Stimulated activated CD8-positive, alpha-beta memory T cell treated with anti-CD3 and anti-CD28 coated beads, Interleukin-4, amount 100 ng/mL, for 1 hour (primary cell): Measurements from ENCODE around the gene ARAP1.

Experiments used
- DNase-seq, 2 donors: peaks; one replicate each; pipeline ENCODE4 v3.0.0-alpha.2; 2020; ENCODE audit warnings: low read depth in 2 of 2, low spot score in 1 of 2

ARAP1 gene

DNA sequence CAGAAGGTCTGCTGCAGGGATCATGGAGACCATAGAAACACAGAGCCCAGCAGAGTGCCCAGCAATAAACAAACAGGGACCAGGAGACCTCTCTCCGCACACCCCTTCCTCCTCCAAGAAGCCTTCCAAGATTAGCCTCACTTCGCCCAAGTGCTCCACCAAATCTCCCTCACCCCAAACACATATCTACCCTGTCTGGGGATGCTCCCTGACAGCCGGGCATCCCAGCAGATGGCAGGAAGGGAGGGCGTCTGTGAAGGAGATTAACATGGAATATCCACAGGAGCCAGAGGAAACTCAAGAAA lies 26.5 kb downstream of the ARAP1 start:
- no peak for DNase-seq

DNA sequence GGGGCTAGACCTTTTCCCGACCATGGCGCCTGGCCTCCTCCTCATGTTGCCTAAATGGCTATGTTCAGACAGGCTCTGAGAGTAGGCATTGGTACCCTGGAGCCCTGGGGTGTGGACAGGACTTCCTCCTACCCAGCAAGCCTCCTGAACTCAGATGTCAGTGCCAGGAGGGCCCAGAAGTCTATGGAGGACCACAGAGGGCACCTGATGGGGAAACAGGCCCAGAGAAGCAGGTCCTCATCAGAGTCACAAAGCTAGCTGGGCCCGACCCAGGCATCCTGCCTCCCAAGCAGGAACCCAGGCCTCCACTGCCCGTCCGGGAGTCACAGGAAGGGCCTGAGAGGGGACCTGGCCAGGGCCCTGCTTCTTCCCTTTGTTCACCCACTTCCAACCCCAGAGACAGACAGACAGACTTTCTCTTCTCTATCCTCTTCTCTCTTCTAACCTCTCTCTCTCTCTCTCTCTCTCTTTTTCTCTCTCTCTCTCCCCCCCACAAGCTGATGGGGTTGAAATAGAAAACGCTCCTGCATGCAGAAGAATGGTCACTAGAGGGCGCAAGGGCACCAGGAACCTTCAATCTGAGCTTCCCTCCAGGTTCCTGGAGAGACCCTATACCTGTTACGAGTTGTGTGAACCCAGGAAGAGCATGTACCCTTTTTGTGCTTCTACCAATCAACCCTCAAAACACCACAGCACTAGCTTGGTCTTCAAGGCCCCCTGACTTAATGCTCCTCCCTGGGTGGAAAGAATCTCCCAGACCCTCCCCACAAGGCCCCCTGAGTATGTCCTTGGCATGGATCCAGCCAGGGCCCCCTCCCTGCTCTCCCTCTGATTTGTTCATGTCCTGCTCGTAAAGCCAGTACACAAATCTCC lies 27.1 kb downstream of the ARAP1 start:
- peak; percentile 58 to 68 for DNase-seq

DNA sequence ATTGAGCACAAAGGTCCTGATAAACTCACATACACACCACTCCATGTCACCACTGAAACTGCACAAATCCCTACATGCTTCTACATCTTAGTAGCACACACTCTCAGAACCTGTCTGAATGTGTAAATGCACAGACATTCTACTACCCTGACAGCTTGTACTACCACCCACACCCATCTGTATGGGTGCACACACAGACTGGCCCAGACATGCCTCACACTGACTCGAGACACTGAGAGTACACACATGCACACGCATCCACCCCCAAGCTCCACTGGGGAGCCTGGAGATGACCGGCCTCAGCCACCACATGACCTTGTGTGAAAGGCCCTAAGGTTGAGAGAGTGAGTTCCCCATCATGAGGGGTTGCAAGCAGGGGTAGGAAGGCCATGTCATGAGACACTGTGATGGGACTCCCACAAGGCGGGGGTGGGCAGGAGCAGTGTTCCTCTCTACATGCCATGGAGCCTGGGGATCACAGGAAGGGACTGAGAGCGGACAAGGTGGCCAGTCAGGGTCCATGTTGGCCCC lies 28.1 kb downstream of the ARAP1 start:
- DNase-seq: no peak

DNA sequence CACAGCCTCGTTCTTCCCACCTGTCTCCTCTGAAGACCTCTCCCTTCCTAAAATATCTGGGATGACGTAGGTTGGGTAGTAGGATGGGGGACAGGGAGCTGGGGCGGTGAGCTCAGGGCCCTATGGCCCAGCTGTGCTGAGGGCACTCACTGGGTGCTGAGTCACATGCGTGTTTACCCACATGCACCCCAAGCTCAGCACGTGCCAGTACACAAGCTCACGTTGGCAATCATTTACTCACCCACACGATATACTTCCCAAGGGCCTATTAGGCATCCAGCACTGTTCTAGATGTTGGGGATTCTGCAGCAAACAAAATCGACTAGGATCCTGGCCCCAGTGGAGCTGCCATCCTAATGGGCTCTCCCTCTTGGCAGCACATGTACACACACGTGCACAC lies 28.7 kb downstream of the ARAP1 start:
- no peak for DNase-seq

DNA sequence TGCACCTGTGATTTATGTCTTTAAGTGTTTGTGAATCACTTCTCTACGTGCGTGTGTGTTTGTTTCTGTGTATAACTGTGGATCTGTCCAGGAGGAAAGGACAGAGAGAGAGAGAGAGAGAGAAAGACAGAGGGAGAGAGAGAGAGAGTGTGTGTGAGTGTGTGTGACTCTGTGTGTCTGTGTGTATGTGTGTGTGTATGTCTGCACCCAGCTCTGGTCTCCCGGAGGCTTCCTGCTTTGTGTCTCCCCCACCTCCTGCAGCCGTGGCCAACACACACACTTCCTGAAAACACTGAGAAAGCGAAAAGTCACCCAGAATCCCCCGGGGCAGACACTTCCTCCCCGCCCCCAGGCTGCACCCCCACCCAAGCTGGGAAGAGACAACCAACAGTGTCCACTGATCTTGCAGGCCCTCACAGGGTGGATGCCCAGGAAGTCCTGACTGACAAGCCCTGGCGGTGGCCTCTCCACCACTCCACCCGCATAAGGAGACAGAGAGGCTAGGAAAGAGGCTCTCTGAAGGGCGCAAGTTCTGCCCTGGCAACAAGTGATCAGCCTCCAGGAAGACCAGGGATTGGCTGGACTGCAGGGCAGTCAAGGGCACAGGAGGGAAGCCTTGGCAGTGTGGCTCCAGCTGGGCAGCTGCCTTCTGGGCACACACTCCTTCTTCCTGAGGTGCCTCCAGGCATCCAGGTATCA lies 30.0 kb downstream of the ARAP1 start:
- DNase-seq: peak; percentile 57 to 68

DNA sequence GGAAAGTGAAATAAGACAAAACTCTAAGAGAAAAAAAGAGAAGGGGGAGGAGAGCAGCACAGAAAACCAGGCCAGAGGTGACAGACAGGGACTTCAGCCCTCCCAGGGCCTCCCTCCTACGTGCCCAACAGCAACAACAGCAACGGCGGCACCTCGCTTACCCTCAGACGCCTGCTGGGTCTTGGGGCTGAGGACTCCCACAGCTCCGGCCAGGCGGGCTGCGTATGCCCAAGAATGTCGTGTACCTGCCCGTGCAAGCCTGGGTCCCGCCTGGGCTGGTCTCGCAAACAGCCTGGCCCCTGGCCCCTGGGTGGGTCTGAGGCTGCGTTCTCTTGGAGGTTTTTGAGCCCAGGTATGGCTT lies 30.5 kb downstream of the ARAP1 start:
- DNase-seq: no peak

DNA sequence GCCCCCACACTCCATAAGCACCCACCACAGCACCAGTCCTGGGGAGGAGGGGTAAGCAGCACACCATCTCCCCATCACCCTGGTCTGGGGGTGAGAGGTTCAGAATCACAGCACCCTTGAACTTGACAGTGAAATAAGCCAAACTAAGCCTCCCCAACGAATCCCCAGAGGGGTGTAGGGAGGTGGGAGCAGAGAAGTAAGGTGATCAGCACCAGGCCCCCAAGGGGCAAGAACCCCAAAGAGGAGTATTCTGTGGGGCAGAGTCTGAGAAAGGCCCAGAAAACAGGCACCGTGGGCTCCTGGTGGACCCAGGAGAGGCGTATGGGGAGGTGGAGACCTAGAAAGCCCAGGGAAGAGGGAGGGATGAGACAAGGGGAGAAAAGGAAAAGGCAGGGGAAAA lies 30.9 kb downstream of the ARAP1 start:
- DNase-seq: no peak

DNA sequence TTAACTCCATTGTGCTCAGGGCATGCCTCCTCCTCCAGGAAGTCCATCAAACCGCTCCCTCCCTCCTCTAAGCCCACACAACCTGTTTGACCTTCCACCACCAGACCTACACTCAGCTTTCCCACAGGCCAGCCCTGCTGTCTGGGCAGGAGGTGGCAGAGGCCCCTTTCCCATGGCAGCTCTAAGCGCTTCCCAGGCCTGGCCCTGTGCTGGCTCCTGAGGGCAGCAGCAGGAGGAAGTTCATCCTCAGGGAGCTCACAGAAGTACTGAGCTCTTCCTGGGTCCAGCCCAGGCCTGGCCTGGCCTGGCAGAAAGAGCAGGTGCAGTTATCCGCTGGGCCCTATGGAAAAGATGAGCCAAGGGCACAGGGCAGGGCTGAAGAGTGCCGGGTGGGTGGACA lies 31.4 kb downstream of the ARAP1 start:
- no peak for DNase-seq

DNA sequence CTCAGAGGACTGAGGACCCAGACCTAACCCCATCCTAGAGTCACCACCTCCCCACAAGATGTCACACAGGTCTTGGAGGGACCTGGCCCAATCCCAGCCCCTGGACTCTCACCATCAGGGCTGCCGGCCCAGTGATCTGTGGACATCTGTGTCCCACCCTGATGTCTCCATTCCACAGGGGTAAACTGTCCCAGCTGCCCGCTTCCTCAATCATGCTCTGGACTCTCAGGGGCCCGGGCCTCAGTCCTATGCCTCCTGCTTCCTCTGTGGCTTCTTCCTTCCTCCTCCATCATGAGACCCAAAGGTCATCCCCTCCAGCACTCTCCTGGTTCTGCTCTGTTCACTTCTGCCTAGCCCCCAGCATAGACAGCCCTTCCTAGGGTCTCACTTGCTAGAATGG lies 32.2 kb downstream of the ARAP1 start:
- DNase-seq: no peak

DNA sequence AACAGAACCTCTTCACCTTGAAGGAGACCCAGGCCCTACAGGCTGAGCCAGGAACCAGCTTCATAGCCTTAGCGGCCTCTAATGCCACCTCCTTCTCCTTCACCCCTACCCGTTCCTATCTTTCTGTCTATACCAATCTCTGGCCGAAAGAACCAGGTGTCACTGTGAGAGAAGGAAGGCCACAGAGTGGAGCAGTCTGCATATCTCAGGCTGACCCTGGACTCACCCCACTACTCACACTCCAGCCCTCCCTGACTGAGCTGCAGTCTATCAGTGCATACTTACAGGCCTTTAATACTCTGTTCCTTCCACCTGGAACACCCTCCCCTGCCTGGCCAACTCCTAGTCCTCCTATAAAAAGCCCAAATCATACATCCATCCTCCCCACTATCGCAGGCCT lies 32.7 kb downstream of the ARAP1 start:
- no peak for DNase-seq

DNA sequence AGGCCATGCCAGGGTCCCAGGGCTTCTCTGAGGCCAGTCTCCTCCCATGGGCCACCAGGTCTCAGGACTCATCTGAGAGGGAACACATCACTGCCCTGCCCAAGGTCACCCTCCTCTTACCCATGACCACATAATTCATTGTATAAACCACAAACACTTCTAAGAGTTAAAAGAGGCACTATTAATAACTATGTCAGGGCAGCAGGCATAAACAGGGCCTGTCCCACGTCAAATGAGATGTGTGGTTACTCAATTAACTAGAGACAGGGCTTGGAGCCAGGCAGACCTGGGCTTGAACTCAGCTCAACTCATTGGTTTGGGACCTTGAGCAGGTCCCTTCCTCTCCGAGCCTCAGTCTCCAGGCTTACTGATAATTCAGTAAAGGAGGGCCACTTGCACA lies 33.1 kb downstream of the ARAP1 start:
- DNase-seq: no peak

DNA sequence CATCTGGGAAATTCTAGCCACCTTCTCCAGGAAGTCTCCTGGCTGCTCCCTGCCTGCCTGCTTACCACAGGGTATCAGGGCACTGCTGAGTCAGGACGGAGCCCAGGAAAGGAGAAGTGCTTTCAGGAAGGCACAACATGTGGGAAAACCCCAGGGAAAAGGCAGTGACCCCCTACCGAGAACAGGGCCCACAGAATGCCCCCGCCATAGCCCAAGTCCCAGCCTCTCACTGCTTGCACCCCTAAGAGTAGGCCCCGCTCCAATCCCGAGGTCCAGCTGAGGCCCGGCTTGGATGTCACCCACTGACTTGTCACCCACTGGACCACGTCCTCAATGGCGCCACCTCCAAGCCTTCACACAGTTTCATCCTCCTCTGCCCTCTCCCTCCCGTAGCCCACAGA lies 34.1 kb downstream of the ARAP1 start:
- no peak for DNase-seq

DNA sequence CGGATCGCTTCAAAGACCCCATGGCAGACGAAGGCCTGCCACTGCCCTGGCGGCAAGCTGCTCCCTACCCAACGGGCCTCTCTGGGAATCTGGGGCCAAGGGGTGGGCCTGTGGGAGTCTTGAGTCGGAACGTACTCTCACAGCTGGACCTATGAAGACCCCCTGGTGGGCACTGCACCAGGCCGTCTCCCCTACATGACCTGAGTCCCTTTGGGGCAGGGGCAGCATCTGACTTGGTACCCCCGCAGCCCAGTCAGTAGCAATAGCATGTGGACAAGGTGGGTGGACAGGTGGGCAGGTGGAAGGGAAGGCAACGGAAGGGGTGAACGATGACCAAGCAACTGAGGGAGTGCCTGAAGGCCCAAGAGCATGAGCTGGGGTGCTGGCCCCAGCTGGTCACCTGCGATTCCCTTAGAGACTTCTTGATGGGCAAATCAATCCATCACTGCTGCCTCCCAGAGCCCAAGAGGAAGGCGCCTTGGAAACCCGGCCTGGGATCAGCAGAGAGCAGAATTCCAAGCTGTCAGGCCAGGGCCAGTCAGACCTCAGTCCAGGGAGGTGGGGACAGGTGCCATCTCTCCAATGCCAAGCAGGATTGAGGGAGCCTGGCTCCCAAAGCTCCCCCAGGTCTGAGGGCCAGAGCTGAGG lies 35.3 kb downstream of the ARAP1 start:
- no peak for DNase-seq

DNA sequence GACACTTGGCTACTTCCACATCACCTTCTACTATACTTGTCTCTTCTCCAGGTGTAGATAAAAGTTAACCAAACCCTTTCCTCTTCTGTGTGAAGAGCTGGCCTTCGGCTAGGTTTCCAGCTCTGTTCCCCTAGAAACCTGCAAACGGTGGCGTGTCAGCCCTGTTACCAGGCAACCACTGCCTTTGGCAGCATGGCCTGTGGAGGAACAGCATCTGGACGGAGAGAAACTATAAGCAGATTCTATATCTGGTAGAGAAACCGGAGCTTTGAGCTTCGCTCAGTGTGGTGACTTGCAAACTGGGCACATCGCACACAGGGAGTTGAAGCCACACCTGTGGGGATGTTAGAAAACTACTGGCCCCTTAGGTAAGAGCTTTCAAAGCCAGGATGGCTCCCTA lies 35.9 kb downstream of the ARAP1 start:
- no peak for DNase-seq

DNA sequence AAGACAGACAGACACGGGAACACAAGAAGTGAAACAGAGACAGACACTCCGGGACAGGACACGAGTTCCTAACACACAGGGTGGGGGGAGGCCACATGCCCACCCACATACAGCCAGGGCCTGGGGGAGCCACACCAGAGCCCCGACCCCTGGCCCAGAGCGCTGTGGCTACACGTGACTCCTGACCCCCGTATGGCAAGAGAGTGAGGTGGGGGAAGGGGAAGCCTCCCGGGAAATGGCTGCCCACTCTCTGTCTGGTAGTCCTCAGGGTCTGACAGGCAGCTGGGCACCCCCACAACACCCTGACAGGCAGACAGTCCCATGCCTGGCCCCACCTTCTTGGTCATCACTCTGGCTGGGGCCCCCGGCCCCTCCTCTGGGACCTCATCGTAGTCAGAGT lies 39.4 kb downstream of the ARAP1 start:
- DNase-seq: no peak

DNA sequence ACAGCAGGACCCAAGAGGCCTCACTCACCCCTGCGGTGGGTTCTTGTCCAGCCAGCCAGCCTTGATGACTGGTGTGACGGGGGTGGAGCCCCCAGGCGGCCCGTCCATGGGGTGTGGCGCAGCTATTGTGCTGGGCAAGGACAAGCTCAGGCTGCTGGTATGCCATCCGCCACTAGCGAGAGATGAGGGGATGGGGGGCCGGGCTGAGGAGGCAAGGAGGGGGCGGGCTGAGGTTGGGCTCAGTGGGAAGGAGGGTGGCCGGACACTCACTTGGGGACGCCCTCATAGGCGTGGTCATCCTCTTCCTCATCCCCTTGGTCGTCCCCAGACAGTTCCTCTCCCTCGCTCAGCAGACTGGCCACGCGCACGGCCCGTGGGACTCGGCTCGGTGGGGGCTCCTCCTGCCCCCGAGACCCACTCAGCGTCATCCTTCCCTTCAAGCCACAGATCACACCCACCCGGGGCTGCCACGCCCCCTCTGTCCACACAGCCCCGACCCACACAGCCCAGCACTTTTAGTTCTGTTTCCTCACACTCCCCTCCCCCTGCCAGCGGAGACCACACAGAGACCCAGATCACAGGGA lies 39.9 kb downstream of the ARAP1 start:
- DNase-seq: no peak

DNA sequence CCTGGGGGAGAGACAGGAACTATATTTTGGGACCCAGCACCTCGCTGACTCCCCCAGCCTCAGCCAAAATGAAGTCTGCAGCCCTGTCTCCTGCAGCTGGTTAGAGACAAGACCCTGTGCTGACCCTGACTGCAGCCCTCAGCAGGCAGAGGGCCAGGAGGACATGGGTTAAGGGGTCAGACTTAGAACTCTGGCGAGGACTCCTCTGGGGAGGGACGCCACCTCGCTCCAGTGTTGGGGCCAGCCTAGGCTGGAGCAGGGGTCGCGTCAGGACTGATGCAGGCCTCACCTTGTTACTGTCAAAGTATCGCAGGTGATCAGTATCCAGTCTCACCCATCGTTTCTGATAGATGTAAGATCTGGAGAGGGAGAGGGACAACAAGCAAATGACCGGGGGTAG lies 41.1 kb downstream of the ARAP1 start:
- no peak for DNase-seq

DNA sequence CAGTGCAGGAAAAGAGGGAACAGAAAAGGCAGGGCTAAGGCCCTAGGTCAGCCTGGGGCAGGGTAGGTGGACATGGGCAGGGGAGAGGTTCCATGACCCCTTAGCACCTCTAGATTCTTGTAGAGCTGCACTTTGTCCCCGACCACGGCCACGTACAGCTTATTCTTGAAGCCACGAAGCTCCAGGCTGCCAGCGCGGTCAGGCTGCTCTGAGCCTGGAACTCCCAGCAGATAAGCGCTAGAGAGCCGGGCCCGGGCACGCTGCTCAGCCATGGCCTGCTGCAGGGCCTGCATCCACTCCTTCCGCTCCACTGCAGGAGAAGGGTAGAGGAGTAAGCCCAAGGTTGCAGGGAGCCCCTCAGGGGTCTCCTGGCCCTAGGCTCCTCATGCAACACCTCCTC lies 41.9 kb downstream of the ARAP1 start:
- no peak for DNase-seq

DNA sequence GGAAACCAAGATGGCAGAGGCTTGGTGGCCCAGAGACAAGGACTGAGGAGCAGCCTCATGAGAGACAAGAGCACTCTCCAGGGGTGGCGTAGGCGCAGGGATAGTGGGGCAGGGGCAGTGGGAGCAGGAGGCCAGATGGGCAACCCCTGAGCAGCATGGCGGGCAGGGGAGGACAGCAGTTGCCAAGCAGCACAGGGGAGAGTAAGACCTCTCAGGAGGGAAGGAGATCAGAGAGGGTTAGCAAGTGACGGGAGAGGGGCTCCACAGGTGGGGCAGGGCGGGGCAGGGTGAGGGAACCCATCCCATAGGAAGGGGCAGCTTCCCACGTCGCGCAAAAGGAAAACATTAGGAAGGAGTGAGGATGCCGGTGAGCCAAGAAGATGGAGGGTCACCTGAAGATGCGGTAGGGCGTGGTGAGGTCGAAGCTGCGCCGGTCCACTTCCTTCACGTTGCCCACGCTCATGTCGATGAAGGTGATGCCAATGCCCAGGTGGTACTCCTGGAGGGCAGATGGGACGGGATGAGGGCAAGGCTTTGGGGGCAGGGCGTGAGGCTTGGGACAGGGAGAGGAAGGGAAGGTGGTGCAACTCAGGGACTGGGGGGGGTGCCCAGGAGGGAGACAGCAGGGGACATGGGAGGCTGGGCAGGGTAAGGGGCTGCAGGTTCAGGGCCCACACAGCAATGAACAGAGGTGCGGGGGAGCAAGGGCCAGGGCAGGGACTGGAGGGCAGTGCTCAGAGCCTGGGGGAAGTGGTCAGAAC lies 42.5 kb downstream of the ARAP1 start:
- no peak for DNase-seq

DNA sequence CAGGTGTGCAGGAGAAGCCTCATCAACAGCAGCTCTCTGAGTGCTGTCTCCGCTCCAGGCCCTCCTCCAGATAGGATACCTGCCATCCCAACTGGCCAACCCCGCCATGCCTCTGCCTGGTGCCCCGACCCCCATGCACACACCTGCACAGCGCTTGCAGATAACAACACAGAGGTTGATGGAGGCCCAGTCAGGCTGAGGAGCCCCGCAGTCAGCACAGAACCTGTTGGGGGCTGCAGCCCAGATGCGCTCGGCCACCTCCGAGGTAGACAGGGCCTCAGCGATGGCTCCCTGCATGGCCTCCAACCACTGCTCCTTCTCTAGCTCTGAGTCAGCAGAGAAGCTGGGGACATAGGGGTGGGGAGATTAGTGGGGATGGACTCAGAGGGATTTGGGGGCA lies 45.2 kb downstream of the ARAP1 start:
- DNase-seq: no peak

DNA sequence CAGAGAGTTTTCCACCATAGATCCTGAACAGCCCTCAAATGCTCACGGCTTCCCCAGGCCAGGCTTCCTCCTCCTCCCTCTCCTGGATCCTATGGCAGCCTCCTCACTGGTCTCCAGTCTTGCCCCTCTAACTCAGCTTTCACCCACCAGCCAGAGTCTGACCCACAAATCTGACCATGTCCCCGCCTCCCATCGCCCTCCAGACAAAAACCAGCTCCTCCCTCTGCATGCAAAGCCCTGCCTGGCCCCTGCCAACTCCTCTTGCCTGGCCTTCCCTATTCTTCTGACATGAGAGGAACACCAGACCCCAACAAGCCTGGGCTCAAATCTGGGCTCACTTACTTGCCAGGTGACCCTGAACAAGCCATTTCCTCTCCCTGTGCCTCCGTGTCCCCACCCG lies 45.6 kb downstream of the ARAP1 start:
- no peak for DNase-seq
